ENCODE data around the gene SPR.

Gene SPR

DNA sequence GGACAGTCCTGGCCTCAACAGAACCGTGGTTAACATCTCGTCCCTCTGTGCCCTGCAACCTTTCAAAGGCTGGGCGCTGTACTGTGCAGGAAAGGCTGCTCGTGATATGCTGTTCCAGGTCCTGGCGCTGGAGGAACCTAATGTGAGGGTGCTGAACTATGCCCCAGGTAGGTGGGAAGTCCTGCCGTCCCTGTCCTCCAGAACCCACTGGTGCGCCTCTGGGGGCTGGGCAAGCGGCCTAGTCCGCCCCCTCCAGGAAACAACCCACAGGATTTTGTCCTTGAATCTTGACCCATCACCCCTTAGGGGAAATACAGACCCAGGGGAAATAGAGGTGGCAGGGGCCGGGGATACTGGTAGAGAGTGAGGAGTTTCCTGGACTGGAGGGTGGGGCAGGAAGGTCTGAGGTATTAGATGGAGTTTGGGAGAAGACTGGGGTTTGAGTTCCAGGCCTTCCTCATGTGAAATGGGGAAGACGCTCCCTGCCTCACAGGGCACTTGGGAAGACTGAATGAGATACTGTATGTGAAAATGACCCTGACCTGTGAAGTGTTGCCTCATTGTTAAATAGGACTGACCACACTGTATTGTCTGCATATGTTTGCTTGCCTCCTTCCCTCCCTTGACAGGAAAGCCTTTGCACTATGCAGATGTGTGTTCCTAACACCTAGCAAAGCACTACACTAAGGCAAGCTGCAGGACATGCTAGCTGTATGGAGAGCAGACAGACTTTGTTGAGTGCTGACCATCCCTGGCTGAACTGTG is 1.4 kb downstream of the SPR start:
- DNase-seq (ENCODE audit: low read depth in 1 of 2, low spot score in 1 of 2), result no peak
- H3K4me3 ChIP-seq (replicated peaks; ENCODE audit: insufficient read depth, low read length), result no peak overlapping the region
- TF ChIP-seq, protein P1, sequence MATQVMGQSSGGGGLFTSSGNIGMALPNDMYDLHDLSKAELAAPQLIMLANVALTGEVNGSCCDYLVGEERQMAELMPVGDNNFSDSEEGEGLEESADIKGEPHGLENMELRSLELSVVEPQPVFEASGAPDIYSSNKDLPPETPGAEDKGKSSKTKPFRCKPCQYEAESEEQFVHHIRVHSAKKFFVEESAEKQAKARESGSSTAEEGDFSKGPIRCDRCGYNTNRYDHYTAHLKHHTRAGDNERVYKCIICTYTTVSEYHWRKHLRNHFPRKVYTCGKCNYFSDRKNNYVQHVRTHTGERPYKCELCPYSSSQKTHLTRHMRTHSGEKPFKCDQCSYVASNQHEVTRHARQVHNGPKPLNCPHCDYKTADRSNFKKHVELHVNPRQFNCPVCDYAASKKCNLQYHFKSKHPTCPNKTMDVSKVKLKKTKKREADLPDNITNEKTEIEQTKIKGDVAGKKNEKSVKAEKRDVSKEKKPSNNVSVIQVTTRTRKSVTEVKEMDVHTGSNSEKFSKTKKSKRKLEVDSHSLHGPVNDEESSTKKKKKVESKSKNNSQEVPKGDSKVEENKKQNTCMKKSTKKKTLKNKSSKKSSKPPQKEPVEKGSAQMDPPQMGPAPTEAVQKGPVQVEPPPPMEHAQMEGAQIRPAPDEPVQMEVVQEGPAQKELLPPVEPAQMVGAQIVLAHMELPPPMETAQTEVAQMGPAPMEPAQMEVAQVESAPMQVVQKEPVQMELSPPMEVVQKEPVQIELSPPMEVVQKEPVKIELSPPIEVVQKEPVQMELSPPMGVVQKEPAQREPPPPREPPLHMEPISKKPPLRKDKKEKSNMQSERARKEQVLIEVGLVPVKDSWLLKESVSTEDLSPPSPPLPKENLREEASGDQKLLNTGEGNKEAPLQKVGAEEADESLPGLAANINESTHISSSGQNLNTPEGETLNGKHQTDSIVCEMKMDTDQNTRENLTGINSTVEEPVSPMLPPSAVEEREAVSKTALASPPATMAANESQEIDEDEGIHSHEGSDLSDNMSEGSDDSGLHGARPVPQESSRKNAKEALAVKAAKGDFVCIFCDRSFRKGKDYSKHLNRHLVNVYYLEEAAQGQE (IDR thresholded peaks at IDR 0.05; ENCODE audit: insufficient replicate concordance, low read depth), result no peak
- no peak for TF ChIP-seq SPI1 (IDR thresholded peaks at IDR 0.05; ENCODE audit: borderline replicate concordance, low read depth)
- TF ChIP-seq, protein P2, sequence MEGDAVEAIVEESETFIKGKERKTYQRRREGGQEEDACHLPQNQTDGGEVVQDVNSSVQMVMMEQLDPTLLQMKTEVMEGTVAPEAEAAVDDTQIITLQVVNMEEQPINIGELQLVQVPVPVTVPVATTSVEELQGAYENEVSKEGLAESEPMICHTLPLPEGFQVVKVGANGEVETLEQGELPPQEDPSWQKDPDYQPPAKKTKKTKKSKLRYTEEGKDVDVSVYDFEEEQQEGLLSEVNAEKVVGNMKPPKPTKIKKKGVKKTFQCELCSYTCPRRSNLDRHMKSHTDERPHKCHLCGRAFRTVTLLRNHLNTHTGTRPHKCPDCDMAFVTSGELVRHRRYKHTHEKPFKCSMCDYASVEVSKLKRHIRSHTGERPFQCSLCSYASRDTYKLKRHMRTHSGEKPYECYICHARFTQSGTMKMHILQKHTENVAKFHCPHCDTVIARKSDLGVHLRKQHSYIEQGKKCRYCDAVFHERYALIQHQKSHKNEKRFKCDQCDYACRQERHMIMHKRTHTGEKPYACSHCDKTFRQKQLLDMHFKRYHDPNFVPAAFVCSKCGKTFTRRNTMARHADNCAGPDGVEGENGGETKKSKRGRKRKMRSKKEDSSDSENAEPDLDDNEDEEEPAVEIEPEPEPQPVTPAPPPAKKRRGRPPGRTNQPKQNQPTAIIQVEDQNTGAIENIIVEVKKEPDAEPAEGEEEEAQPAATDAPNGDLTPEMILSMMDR (IDR thresholded peaks at IDR 0.05; ENCODE audit: insufficient read depth, low read length), result no peak
- TF ChIP-seq POLR2AphosphoS5 (IDR thresholded peaks at IDR 0.05; ENCODE audit: low read depth), result no peak
- TF ChIP-seq GABPA (IDR thresholded peaks at IDR 0.05; ENCODE audit: low read depth), result no peak
- H3K27me3 ChIP-seq (ENCODE audit: insufficient read depth, poor library complexity, severe bottlenecking), result peaks cover 8% of the 10 kb centered on the region
- H3K27ac ChIP-seq (replicated peaks), result no peak overlapping the region

GRCh38 chr2:72889991-72890390 is 2.8 kb downstream of the SPR start:
- Histone ChIP-seq H3K27me3 (ENCODE audit: insufficient read depth, poor library complexity, severe bottlenecking) (peaks cover 10% of the 10 kb centered on the region), H3K4me3 (replicated peaks; ENCODE audit: insufficient read depth, low read length) (no peak overlapping the region), H3K27ac (replicated peaks) (no peak overlapping the region)
- DNase-seq (ENCODE audit: low read depth in 1 of 2, low spot score in 1 of 2), result no peak
- TF ChIP-seq, protein P1 (IDR thresholded peaks at IDR 0.05; ENCODE audit: insufficient replicate concordance, low read depth), result no peak
- TF ChIP-seq GABPA (IDR thresholded peaks at IDR 0.05; ENCODE audit: low read depth) (no peak), SPI1 (IDR thresholded peaks at IDR 0.05; ENCODE audit: borderline replicate concordance, low read depth) (no peak), POLR2AphosphoS5 (IDR thresholded peaks at IDR 0.05; ENCODE audit: low read depth) (no peak)
- TF ChIP-seq, protein P2 (IDR thresholded peaks at IDR 0.05; ENCODE audit: insufficient read depth, low read length), result no peak

- H3K27me3 ChIP-seq (ENCODE audit: insufficient read depth, poor library complexity, severe bottlenecking), result peaks cover 16% of the 10 kb centered on the region
- no peak overlapping the region for H3K27ac ChIP-seq (replicated peaks)
- no peak overlapping the region for H3K4me3 ChIP-seq (replicated peaks; ENCODE audit: insufficient read depth, low read length)
- TF ChIP-seq, protein P1 (IDR thresholded peaks at IDR 0.05; ENCODE audit: insufficient replicate concordance, low read depth), result no peak
- TF ChIP-seq SPI1 (IDR thresholded peaks at IDR 0.05; ENCODE audit: borderline replicate concordance, low read depth), result no peak
- TF ChIP-seq, protein P2 (IDR thresholded peaks at IDR 0.05; ENCODE audit: insufficient read depth, low read length), result no peak
- TF ChIP-seq GABPA (IDR thresholded peaks at IDR 0.05; ENCODE audit: low read depth), result no peak
- no peak for TF ChIP-seq POLR2AphosphoS5 (IDR thresholded peaks at IDR 0.05; ENCODE audit: low read depth)
- DNase-seq (ENCODE audit: low read depth in 1 of 2, low spot score in 1 of 2), result peak in 1 of 2 experiments; percentile 31
These were observed 4.0 kb downstream of the SPR start for GRCh38 chr2:72891091-72891818.

Data from HL-60 (cell line).